BE2C (cell line): ENCODE data around the gene CCDC191.
A peak's percentile ranks its signal among the peaks of the same experiment; 100 is the strongest.

Experiments used
- DNase-seq: peaks from one replicate; pipeline ENCODE4 v3.0.0-alpha.2; 2020
- H3K27me3 ChIP-seq: fragments of 250-450 bp; sonication (Bioruptor Pico); 2 replicates; pipeline ENCODE4 v1.5.1; 2020; ENCODE audit warnings: mild to moderate bottlenecking
- H3K36me3 ChIP-seq: fragments of 250-450 bp; sonication (Bioruptor Pico); 2 replicates; pipeline ENCODE4 v1.5.1; 2020; ENCODE audit warnings: mild to moderate bottlenecking
- H3K4me1 ChIP-seq: fragments of 250-450 bp; sonication (Bioruptor Pico); 2 replicates; pipeline ENCODE4 v1.5.1; 2020
- H3K4me3 ChIP-seq: 2 replicates; pipeline ENCODE4 v1.5.1; 2011; ENCODE audit warnings: low read depth, low read length
- H3K9me3 ChIP-seq: fragments of 250-450 bp; sonication (Bioruptor Pico); 2 replicates; pipeline ENCODE4 v1.5.1; 2020
- CTCF ChIP-seq: IDR thresholded peaks from 2 replicates; pipeline ENCODE4 v1.5.1; 2012; ENCODE audit warnings: mild to moderate bottlenecking, low read depth, low read length

Gene CCDC191

GRCh38 chr3:113977822-113978221, 78.5 kb downstream of the CCDC191 start:
- TF ChIP-seq CTCF = no peak
- Histone ChIP-seq H3K27me3 (peaks cover 17% of the 10 kb centered on the region), H3K9me3 (no peaks in the 10 kb centered on the region), H3K4me3 (no peak overlapping the region), H3K4me1 (no peaks in the 10 kb centered on the region), H3K36me3 (no peaks in the 10 kb centered on the region)
- no peak for DNase-seq

GRCh38 chr3:113968986-113969385, 87.3 kb downstream of the CCDC191 start:
- DNase-seq = no peak
- Histone ChIP-seq H3K9me3 (no peaks in the 10 kb centered on the region), H3K4me3 (no peak overlapping the region), H3K4me1 (no peaks in the 10 kb centered on the region), H3K36me3 (no peaks in the 10 kb centered on the region), H3K27me3 (peaks cover 8% of the 10 kb centered on the region)
- no peak for TF ChIP-seq CTCF

- H3K4me3 ChIP-seq = no peak overlapping the region
- no peaks in the 10 kb centered on the region for H3K9me3 ChIP-seq
- DNase-seq = no peak
- TF ChIP-seq CTCF = 0 out of 2 replicates have a peak, but pooled peaks have one; percentile 8
- no peaks in the 10 kb centered on the region for H3K4me1 ChIP-seq
- no peaks in the 10 kb centered on the region for H3K36me3 ChIP-seq
- peaks cover 8% of the 10 kb centered on the region for H3K27me3 ChIP-seq
These were observed 90.2 kb downstream of the CCDC191 start for GRCh38 chr3:113966172-113966571.

GRCh38 chr3:113963879-113964278, 92.4 kb downstream of the CCDC191 start:
- Histone ChIP-seq H3K27me3 (peaks cover 11% of the 10 kb centered on the region), H3K4me1 (no peaks in the 10 kb centered on the region), H3K36me3 (no peaks in the 10 kb centered on the region), H3K9me3 (no peaks in the 10 kb centered on the region), H3K4me3 (no peak overlapping the region)
- DNase-seq = no peak
- TF ChIP-seq CTCF = no peak

- H3K9me3 ChIP-seq = no peaks in the 10 kb centered on the region
- no peak for TF ChIP-seq CTCF
- no peaks in the 10 kb centered on the region for H3K4me1 ChIP-seq
- no peaks in the 10 kb centered on the region for H3K36me3 ChIP-seq
- no peak overlapping the region for H3K4me3 ChIP-seq
- peaks cover 59% of the 10 kb centered on the region for H3K27me3 ChIP-seq
- no peak for DNase-seq
These were observed 102.1 kb downstream of the CCDC191 start for GRCh38 chr3:113954091-113954685.

GRCh38 chr3:113953677-113954076, 102.6 kb downstream of the CCDC191 start:
- Histone ChIP-seq H3K27me3 (peaks cover 65% of the 10 kb centered on the region), H3K4me3 (no peak overlapping the region), H3K36me3 (no peaks in the 10 kb centered on the region), H3K4me1 (no peaks in the 10 kb centered on the region), H3K9me3 (no peaks in the 10 kb centered on the region)
- DNase-seq = no peak
- TF ChIP-seq CTCF = no peak
